Esophagus squamous epithelium (tissue), 4 donors: ENCODE measurements around the gene TACR2.

ENCODE experiments used
- CTCF ChIP-seq, 6 experiments: fragments of 450-650 bp in 4 of 6; fragments of 200-600 bp in 2 of 6; sonication (generic) in 2 of 6; IDR thresholded peaks; one replicate each; pipeline ENCODE4 v1.5.1; 2016 to 2019; ENCODE audit warnings: antibody characterized with exemption in 6 of 6, mild to moderate bottlenecking in 4 of 6, moderate library complexity in 4 of 6
- POLR2A ChIP-seq, 4 donors: fragments of 450-650 bp; IDR thresholded peaks; one replicate each; pipeline ENCODE4 v1.6.1; 2017; ENCODE audit warnings: antibody characterized with exemption in 4 of 4, mild to moderate bottlenecking in 4 of 4, moderate library complexity in 3 of 4

- TF ChIP-seq CTCF (IDR thresholded peaks at IDR 0.05) (peak; percentile 31 to 69 (median 52)), POLR2A (IDR thresholded peaks at IDR 0.05) (no peak)
These were observed 3.4 kb downstream of the TACR2 start for GRCh38 chr10:69413221-69413865.
